Measurements from ENCODE around the gene NHLH1. TPM values are rescaled to one million over a fixed set of nuclear protein-coding genes. Genes with fewer than 3 reads are reported as not detected.
A peak's percentile ranks its signal among the peaks of the same experiment; 100 is the strongest.

The NHLH1 gene
- total and polyA plus RNA-seq, 3 experiments from 2014 or later, result 0.38 to 0.48 TPM; not detected in 1

DNA sequence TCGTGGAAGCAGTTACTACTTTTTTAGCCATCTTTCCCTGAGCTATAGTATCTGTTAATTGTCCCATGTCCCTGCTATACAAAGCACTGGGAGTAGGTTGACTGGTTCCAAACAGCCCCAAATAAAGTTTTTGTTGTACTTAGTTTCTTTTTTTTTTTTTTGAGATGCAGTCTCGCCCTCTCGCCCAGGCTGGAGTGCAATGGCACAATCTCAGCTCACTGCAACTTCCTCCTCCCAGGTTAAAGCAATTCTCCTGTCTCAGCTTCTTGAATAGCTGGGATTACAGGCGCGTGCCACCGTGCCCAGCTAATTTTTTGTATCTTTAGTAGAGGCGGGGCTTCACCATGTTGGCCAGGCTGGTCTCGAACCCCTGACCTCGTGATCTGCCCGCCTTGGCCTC, 20.4 kb upstream of the NHLH1 start:
- Histone ChIP-seq H3K27ac (ENCODE audit: low read depth, low read length) (no peak overlapping the region), H3K4me3 (ENCODE audit: low read length) (no peak overlapping the region), H3K27me3 (ENCODE audit: insufficient read depth, low read length, poor library complexity, severe bottlenecking) (no peaks in the 10 kb centered on the region), H3K36me3 (ENCODE audit: insufficient read depth, low read length) (peaks cover 23% of the 10 kb centered on the region), H3K4me1 (ENCODE audit: insufficient read depth, low read length) (peaks cover 16% of the 10 kb centered on the region), H3K9me3 (ENCODE audit: low read length) (no peaks in the 10 kb centered on the region)
- peaks cover 4 to 75% (median 17%) of the 10 kb centered on the region in 3 donors for H3K36me3 Mint-ChIP-seq
- no peak for DNase-seq
- peaks cover 0 to 4% of the 10 kb centered on the region in 2 donors for H3K27me3 Mint-ChIP-seq
- H3K9me3 Mint-ChIP-seq, result no peaks in the 10 kb centered on the region
- POLR2A ChIA-PET, result no interaction called here
- peak overlapping the region in 1 of 8 donors; percentile 36 for H3K27ac Mint-ChIP-seq
- CTCF ChIA-PET, result no interaction called here
- H3K4me3 Mint-ChIP-seq, result peak overlapping the region in 2 of 7 donors; percentile 65 to 71
- peaks cover 34 to 46% (median 41%) of the 10 kb centered on the region in 3 donors for H3K4me1 Mint-ChIP-seq

DNA sequence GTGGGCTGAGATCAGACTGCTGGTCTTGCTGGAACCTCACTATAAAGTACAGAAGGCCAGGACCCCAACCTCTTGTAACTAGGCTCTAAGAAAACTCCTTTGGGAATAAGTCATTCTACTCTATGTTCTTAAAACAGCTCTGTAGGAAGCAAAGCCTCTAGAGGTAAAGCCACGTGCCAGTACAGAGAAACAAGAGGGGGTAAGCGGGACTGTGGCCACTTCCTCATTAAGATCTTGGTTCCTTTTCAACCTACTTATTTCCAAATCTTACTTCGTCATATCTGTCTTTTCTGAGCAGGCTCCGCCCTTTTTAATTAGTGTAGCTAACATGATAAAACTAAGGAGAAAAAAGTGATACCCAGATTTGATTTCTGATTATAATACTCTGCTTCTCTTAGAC, 19.9 kb upstream of the NHLH1 start:
- Mint-ChIP-seq H3K36me3 (peaks cover 4 to 80% (median 18%) of the 10 kb centered on the region in 3 donors), H3K27me3 (peaks cover 0 to 4% of the 10 kb centered on the region in 2 donors), H3K4me1 (peaks cover 29 to 41% (median 36%) of the 10 kb centered on the region in 3 donors), H3K4me3 (peak overlapping the region in 2 of 7 donors; percentile 65 to 71), H3K27ac (peak overlapping the region in 4 of 8 donors; percentile 36 to 92 (median 52)), H3K9me3 (no peaks in the 10 kb centered on the region)
- H3K9me3 ChIP-seq (ENCODE audit: low read length), result no peaks in the 10 kb centered on the region
- H3K4me1 ChIP-seq (ENCODE audit: insufficient read depth, low read length), result peaks cover 11% of the 10 kb centered on the region
- CTCF ChIA-PET, result no interaction called here
- no peak for DNase-seq
- H3K27ac ChIP-seq (ENCODE audit: low read depth, low read length), result no peak overlapping the region
- H3K36me3 ChIP-seq (ENCODE audit: insufficient read depth, low read length), result peaks cover 28% of the 10 kb centered on the region
- no peaks in the 10 kb centered on the region for H3K27me3 ChIP-seq (ENCODE audit: insufficient read depth, low read length, poor library complexity, severe bottlenecking)
- POLR2A ChIA-PET, result no interaction called here
- H3K4me3 ChIP-seq (ENCODE audit: low read length), result no peak overlapping the region

- H3K36me3 Mint-ChIP-seq, result peaks cover 8 to 99% (median 39%) of the 10 kb centered on the region in 3 donors
- no peaks in the 10 kb centered on the region for H3K9me3 ChIP-seq (ENCODE audit: low read length)
- H3K9me3 Mint-ChIP-seq, result no peaks in the 10 kb centered on the region
- no peak overlapping the region for H3K4me3 Mint-ChIP-seq
- DNase-seq, result no peak
- no peak overlapping the region for H3K27ac ChIP-seq (ENCODE audit: low read depth, low read length)
- H3K27ac Mint-ChIP-seq, result peak overlapping the region in 1 of 8 donors; percentile 78
- H3K27me3 ChIP-seq (ENCODE audit: insufficient read depth, low read length, poor library complexity, severe bottlenecking), result no peaks in the 10 kb centered on the region
- H3K27me3 Mint-ChIP-seq, result no peaks in the 10 kb centered on the region
- POLR2A ChIA-PET, result no interaction called here
- H3K4me1 ChIP-seq (ENCODE audit: insufficient read depth, low read length), result no peaks in the 10 kb centered on the region
- H3K4me1 Mint-ChIP-seq, result peaks cover 5 to 11% (median 8%) of the 10 kb centered on the region in 3 donors
- CTCF ChIA-PET, result no interaction called here
- no peak overlapping the region for H3K4me3 ChIP-seq (ENCODE audit: low read length)
- peaks cover 74% of the 10 kb centered on the region for H3K36me3 ChIP-seq (ENCODE audit: insufficient read depth, low read length)
Observed at GRCh38 chr1:160351629-160352028, 15.2 kb upstream of the NHLH1 start.

DNA sequence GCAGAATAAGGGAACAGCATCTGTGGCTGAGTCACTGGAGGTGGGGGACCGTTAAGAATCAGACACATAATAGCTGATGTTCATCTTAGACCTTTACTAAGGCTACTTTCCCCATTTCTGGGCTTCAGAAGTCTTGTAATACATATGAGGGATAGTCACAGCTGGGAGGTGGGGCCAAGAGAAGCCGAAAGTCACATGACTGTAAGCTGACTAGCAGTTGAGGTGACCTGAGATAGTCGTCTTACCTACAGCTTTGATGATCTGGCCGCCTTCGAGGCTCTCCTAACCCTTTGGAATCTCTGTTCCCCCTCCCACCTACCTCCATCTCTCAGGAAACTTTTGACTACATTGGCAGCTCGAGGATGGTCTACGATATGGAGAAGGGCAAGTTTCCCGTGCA, 14.3 kb upstream of the NHLH1 start:
- Mint-ChIP-seq H3K4me3 (no peak overlapping the region), H3K4me1 (peaks cover 1 to 3% (median 2%) of the 10 kb centered on the region in 3 donors), H3K27ac (peak overlapping the region in 2 of 8 donors; percentile 71 to 73), H3K9me3 (no peaks in the 10 kb centered on the region), H3K36me3 (peaks cover 6 to 97% (median 36%) of the 10 kb centered on the region in 3 donors), H3K27me3 (no peaks in the 10 kb centered on the region)
- Histone ChIP-seq H3K36me3 (ENCODE audit: insufficient read depth, low read length) (peaks cover 77% of the 10 kb centered on the region), H3K27ac (ENCODE audit: low read depth, low read length) (no peak overlapping the region), H3K4me3 (ENCODE audit: low read length) (no peak overlapping the region), H3K27me3 (ENCODE audit: insufficient read depth, low read length, poor library complexity, severe bottlenecking) (no peaks in the 10 kb centered on the region), H3K9me3 (ENCODE audit: low read length) (no peaks in the 10 kb centered on the region), H3K4me1 (ENCODE audit: insufficient read depth, low read length) (no peaks in the 10 kb centered on the region)
- ChIA-PET CTCF (interaction anchor here (0.5 kb wide), 1 partner anchor 643 kb away, joined by 3 read pairs; no protein-coding TSS in a partner anchor), POLR2A (no interaction called here)
- DNase-seq, result no peak

GRCh38 chr1:160353223-160353622, 13.6 kb upstream of the NHLH1 start:
- peaks cover 6 to 98% (median 38%) of the 10 kb centered on the region in 3 donors for H3K36me3 Mint-ChIP-seq
- Histone ChIP-seq H3K9me3 (ENCODE audit: low read length) (no peaks in the 10 kb centered on the region), H3K27me3 (ENCODE audit: insufficient read depth, low read length, poor library complexity, severe bottlenecking) (no peaks in the 10 kb centered on the region), H3K4me1 (ENCODE audit: insufficient read depth, low read length) (no peaks in the 10 kb centered on the region), H3K36me3 (ENCODE audit: insufficient read depth, low read length) (peaks cover 77% of the 10 kb centered on the region), H3K27ac (ENCODE audit: low read depth, low read length) (no peak overlapping the region), H3K4me3 (ENCODE audit: low read length) (no peak overlapping the region)
- ChIA-PET CTCF (interaction anchor here (1.1 to 1.2 kb wide), 2 partner anchors 64 to 147 kb away, joined by 3 read pairs; no protein-coding TSS in a partner anchor), POLR2A (no interaction called here)
- peak overlapping the region in 1 of 8 donors; percentile 24 for H3K27ac Mint-ChIP-seq
- H3K4me3 Mint-ChIP-seq, result no peak overlapping the region
- H3K27me3 Mint-ChIP-seq, result no peaks in the 10 kb centered on the region
- DNase-seq, result no peak
- no peaks in the 10 kb centered on the region for H3K4me1 Mint-ChIP-seq
- H3K9me3 Mint-ChIP-seq, result no peaks in the 10 kb centered on the region

- Mint-ChIP-seq H3K36me3 (peaks cover 6 to 95% (median 43%) of the 10 kb centered on the region in 3 donors), H3K4me3 (no peak overlapping the region), H3K9me3 (no peaks in the 10 kb centered on the region), H3K27me3 (no peaks in the 10 kb centered on the region), H3K4me1 (no peaks in the 10 kb centered on the region), H3K27ac (peak overlapping the region in 2 of 8 donors; percentile 29 to 38)
- POLR2A ChIA-PET, result no interaction called here
- Histone ChIP-seq H3K4me3 (ENCODE audit: low read length) (no peak overlapping the region), H3K36me3 (ENCODE audit: insufficient read depth, low read length) (peaks cover 71% of the 10 kb centered on the region), H3K9me3 (ENCODE audit: low read length) (no peaks in the 10 kb centered on the region), H3K27me3 (ENCODE audit: insufficient read depth, low read length, poor library complexity, severe bottlenecking) (no peaks in the 10 kb centered on the region), H3K4me1 (ENCODE audit: insufficient read depth, low read length) (no peaks in the 10 kb centered on the region), H3K27ac (ENCODE audit: low read depth, low read length) (no peak overlapping the region)
- DNase-seq, result no peak
- CTCF ChIA-PET, result interaction anchor here (0.8 to 2.5 kb wide), 9 partner anchors 10 to 268 kb away, joined by 3 to 7 read pairs (median 4); partner anchors contain the start of genes NCSTN and NHLH1
Observed at GRCh38 chr1:160354388-160354985, 12.4 kb upstream of the NHLH1 start.

- Histone ChIP-seq H3K9me3 (ENCODE audit: low read length) (no peaks in the 10 kb centered on the region), H3K27me3 (ENCODE audit: insufficient read depth, low read length, poor library complexity, severe bottlenecking) (no peaks in the 10 kb centered on the region), H3K27ac (ENCODE audit: low read depth, low read length) (no peak overlapping the region), H3K4me1 (ENCODE audit: insufficient read depth, low read length) (no peaks in the 10 kb centered on the region), H3K36me3 (ENCODE audit: insufficient read depth, low read length) (peaks cover 45% of the 10 kb centered on the region), H3K4me3 (ENCODE audit: low read length) (no peak overlapping the region)
- ChIA-PET CTCF (interaction anchor here (0.8 to 1.2 kb wide), 2 partner anchors 9 to 21 kb away, joined by 3 read pairs; no protein-coding TSS in a partner anchor), POLR2A (no interaction called here)
- DNase-seq, result no peak
- Mint-ChIP-seq H3K36me3 (peaks cover 6 to 79% (median 32%) of the 10 kb centered on the region in 3 donors), H3K9me3 (no peaks in the 10 kb centered on the region), H3K27me3 (no peaks in the 10 kb centered on the region), H3K4me3 (no peak overlapping the region), H3K4me1 (no peaks in the 10 kb centered on the region), H3K27ac (no peak overlapping the region)
Observed at GRCh38 chr1:160357286-160358002, 9.4 kb upstream of the NHLH1 start.

DNA sequence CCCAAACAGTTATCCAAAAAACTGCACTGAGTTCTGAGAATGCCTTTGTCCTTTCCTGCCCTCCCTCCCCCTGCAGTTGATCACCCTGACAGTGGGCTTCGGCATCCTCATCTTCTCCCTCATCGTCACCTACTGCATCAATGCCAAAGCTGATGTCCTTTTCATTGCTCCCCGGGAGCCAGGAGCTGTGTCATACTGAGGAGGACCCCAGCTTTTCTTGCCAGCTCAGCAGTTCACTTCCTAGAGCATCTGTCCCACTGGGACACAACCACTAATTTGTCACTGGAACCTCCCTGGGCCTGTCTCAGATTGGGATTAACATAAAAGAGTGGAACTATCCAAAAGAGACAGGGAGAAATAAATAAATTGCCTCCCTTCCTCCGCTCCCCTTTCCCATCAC, 8.8 kb upstream of the NHLH1 start:
- POLR2A ChIA-PET, result no interaction called here
- H3K4me1 ChIP-seq (ENCODE audit: insufficient read depth, low read length), result no peaks in the 10 kb centered on the region
- H3K36me3 Mint-ChIP-seq, result peaks cover 6 to 73% (median 30%) of the 10 kb centered on the region in 3 donors
- DNase-seq, result no peak
- peaks cover 39% of the 10 kb centered on the region for H3K36me3 ChIP-seq (ENCODE audit: insufficient read depth, low read length)
- H3K4me1 Mint-ChIP-seq, result no peaks in the 10 kb centered on the region
- no peaks in the 10 kb centered on the region for H3K27me3 ChIP-seq (ENCODE audit: insufficient read depth, low read length, poor library complexity, severe bottlenecking)
- no peaks in the 10 kb centered on the region for H3K9me3 ChIP-seq (ENCODE audit: low read length)
- no peak overlapping the region for H3K27ac Mint-ChIP-seq
- no peak overlapping the region for H3K4me3 ChIP-seq (ENCODE audit: low read length)
- CTCF ChIA-PET, result interaction anchor here (1.2 kb wide), 1 partner anchor 22 kb away, joined by 3 read pairs; no protein-coding TSS in a partner anchor
- no peak overlapping the region for H3K4me3 Mint-ChIP-seq
- H3K9me3 Mint-ChIP-seq, result no peaks in the 10 kb centered on the region
- H3K27ac ChIP-seq (ENCODE audit: low read depth, low read length), result no peak overlapping the region
- H3K27me3 Mint-ChIP-seq, result no peaks in the 10 kb centered on the region

Data from CD8-positive, alpha-beta memory T cell (primary cell).